CD14-positive monocyte (primary cell): ENCODE data around the gene EXD3. TPM values are rescaled to one million over a fixed set of nuclear protein-coding genes. Genes with fewer than 3 reads are reported as not detected.

Experiments used
- DNase-seq, 3 donors: peaks; one replicate each; pipeline ENCODE4 v3.0.0-alpha.2; 2011 to 2022
- H2AFZ ChIP-seq: 2 replicates; pipeline ENCODE4 v1.6.0; 2012; ENCODE audit warnings: mild to moderate bottlenecking, low read depth, low read length, inconsistent platforms; ENCODE audit not compliant: insufficient read depth, poor library complexity, severe bottlenecking
- H3K27ac ChIP-seq, 2 donors: 1 replicate in 1 of 2; 2 replicates in 1 of 2; pipeline ENCODE4 v1.5.1; 2012 to 2013; ENCODE audit warnings: low read length in 2 of 2, control low read depth in 1 of 2, inconsistent platforms in 1 of 2, low read depth in 1 of 2, mild to moderate bottlenecking in 1 of 2
- H3K27me3 ChIP-seq, 2 donors: one replicate each; pipeline versions ENCODE4 v1.6.0 to v1.6.1; 2011 to 2013; ENCODE audit warnings: low read length in 2 of 2; ENCODE audit not compliant: control insufficient read depth in 2 of 2, insufficient read depth in 2 of 2
- H3K36me3 ChIP-seq, 2 donors: replicated peaks in 1 of 2; 1 replicate in 1 of 2; 2 replicates in 1 of 2; pipeline versions ENCODE4 v1.5.1 to v1.6.1; 2012 to 2013; ENCODE audit warnings: low read length in 2 of 2, control low read depth in 1 of 2, inconsistent platforms in 1 of 2, mild to moderate bottlenecking in 1 of 2; ENCODE audit not compliant: insufficient read depth in 2 of 2, control insufficient read depth in 1 of 2
- H3K4me1 ChIP-seq, 2 donors: 1 replicate in 1 of 2; 2 replicates in 1 of 2; pipeline versions ENCODE4 v1.5.1 to v1.6.1; 2012 to 2013; ENCODE audit warnings: low read length in 2 of 2, control low read depth in 1 of 2, inconsistent platforms in 1 of 2, mild to moderate bottlenecking in 1 of 2, moderate library complexity in 1 of 2; ENCODE audit not compliant: insufficient read depth in 2 of 2, control insufficient read depth in 1 of 2
- H3K4me2 ChIP-seq: replicated peaks from 2 replicates; pipeline ENCODE3; 2012; ENCODE audit warnings: low read length, moderate library complexity, mild to moderate bottlenecking; ENCODE audit not compliant: poor library complexity, severe bottlenecking; ENCODE audit errors: extremely low read depth
- H3K4me3 ChIP-seq, 3 experiments: fragments of 200-600 bp in 1 of 3; sonication (generic) in 1 of 3; replicated peaks in 1 of 3; 1 replicate in 2 of 3; 2 replicates in 1 of 3; pipeline ENCODE4 v1.5.1; 2011 to 2013; ENCODE audit warnings: low read length in 3 of 3, mild to moderate bottlenecking in 3 of 3, control low read depth in 2 of 3, low read depth in 2 of 3, inconsistent platforms in 1 of 3, moderate library complexity in 1 of 3
- H3K79me2 ChIP-seq: 2 replicates; pipeline ENCODE4 v1.6.0; 2012; ENCODE audit warnings: mild to moderate bottlenecking, control low read depth, inconsistent platforms, low read length, moderate library complexity; ENCODE audit not compliant: insufficient read depth
- H3K9ac ChIP-seq: 2 replicates; pipeline ENCODE4 v1.6.0; 2017; ENCODE audit warnings: low read length, mild to moderate bottlenecking; ENCODE audit not compliant: insufficient read depth, poor library complexity, severe bottlenecking
- H3K9me3 ChIP-seq, 2 donors: replicated peaks in 1 of 2; 1 replicate in 1 of 2; 2 replicates in 1 of 2; pipeline versions ENCODE4 v1.5.1 to v1.6.1; 2012 to 2013; ENCODE audit warnings: low read length in 2 of 2, control low read depth in 1 of 2; ENCODE audit not compliant: control insufficient read depth in 1 of 2, insufficient read depth in 1 of 2
- H4K20me1 ChIP-seq: 2 replicates; pipeline ENCODE4 v1.6.0; 2012; ENCODE audit warnings: mild to moderate bottlenecking, low read length, control low read depth, moderate library complexity; ENCODE audit not compliant: insufficient read depth
- H3K27ac Mint-ChIP-seq, 7 donors: one replicate each; pipeline ENCODE4 v1.8.0; 2020; ENCODE audit warnings: mild to moderate bottlenecking in 7 of 7, mixed read lengths in 7 of 7, moderate library complexity in 6 of 7, inconsistent platforms in 2 of 7
- H3K27me3 Mint-ChIP-seq, 3 donors: one replicate each; pipeline ENCODE4 v1.8.0; 2021 to 2022; ENCODE audit warnings: low read depth in 3 of 3, mild to moderate bottlenecking in 3 of 3, mixed read lengths in 3 of 3, moderate library complexity in 3 of 3, inconsistent platforms in 1 of 3
- H3K36me3 Mint-ChIP-seq, 2 donors: one replicate each; pipeline ENCODE4 v1.8.0; 2020; ENCODE audit warnings: mixed read lengths in 2 of 2, inconsistent platforms in 1 of 2, mild to moderate bottlenecking in 1 of 2
- H3K4me1 Mint-ChIP-seq: one replicate; pipeline ENCODE4 v1.8.0; 2020; ENCODE audit warnings: mild to moderate bottlenecking, mixed read lengths
- H3K4me3 Mint-ChIP-seq, 2 donors: one replicate each; pipeline ENCODE4 v1.8.0; 2020; ENCODE audit warnings: mild to moderate bottlenecking in 2 of 2, mixed read lengths in 2 of 2, moderate library complexity in 1 of 2
- H3K9me3 Mint-ChIP-seq, 7 donors: one replicate each; pipeline ENCODE4 v1.8.0; 2020 to 2022; ENCODE audit warnings: mixed read lengths in 7 of 7, mild to moderate bottlenecking in 6 of 7, moderate library complexity in 6 of 7, inconsistent platforms in 2 of 7
- CTCF ChIP-seq: fragments of 200-600 bp; IDR thresholded peaks from one replicate; pipeline ENCODE4 v1.8.0; 2022; ENCODE audit warnings: antibody characterized with exemption, mild to moderate bottlenecking
- WGBS: methylation state at CpG from one replicate; pipeline ENCODE4 v1.1.5; 2013; ENCODE audit warnings: missing lambda C conversion rate; ENCODE audit not compliant: insufficient coverage; 5-methylcytosine and 5-hydroxymethylcytosine counted together
- intact Hi-C, 2 donors: fragments of 100-400 bp; cut with micrococcal nuclease; formaldehyde crosslinking; loops; one replicate each; pipeline versions ENCODE4 v1.15.0 to v1.15.1; 2023
- polyA plus RNA-seq, 3 donors: library from polyadenylated mRNA; depleted of rRNA in 1 of 3; unstranded in 2 of 3; stranded (reverse) in 1 of 3; fragments of 300-500 nt in 2 of 3; fragments of >200 nt in 1 of 3; fragmentation: Illumina TruSeq in 2 of 3; gene quantifications; 1 replicate in 2 of 3; 2 replicates in 1 of 3; pipeline ENCODE4 v1.2.3, GENCODE V29; 2012 to 2021

EXD3 gene
- polyA plus RNA-seq, 3 donors, result 2.0 to 10.8 (median 3.0) TPM

GRCh38 chr9:137404961-137405567, 17.9 kb downstream of the EXD3 start:
- H3K27ac Mint-ChIP-seq, result peak overlapping the region in 2 of 7 donors; percentile 23 to 63
- no peak for TF ChIP-seq CTCF
- H3K9me3 ChIP-seq, result peaks cover 9 to 21% of the 10 kb centered on the region in 2 donors
- H3K27ac ChIP-seq, result no peak overlapping the region
- peaks cover 11% of the 10 kb centered on the region for H3K4me1 Mint-ChIP-seq
- no peak overlapping the region for H3K4me3 ChIP-seq
- no peaks in the 10 kb centered on the region for H3K79me2 ChIP-seq
- WGBS, result 90% methylated on average over 22 of the region's 24 CpGs
- no peaks in the 10 kb centered on the region for H3K36me3 ChIP-seq
- peaks cover 22 to 37% (median 23%) of the 10 kb centered on the region in 3 donors for H3K27me3 Mint-ChIP-seq
- no peak overlapping the region for H3K4me2 ChIP-seq
- peaks cover 7 to 18% of the 10 kb centered on the region in 2 donors for H3K27me3 ChIP-seq
- H2AFZ ChIP-seq, result no peak overlapping the region
- peaks cover 25% of the 10 kb centered on the region for H4K20me1 ChIP-seq
- peaks cover 15 to 32% (median 24%) of the 10 kb centered on the region in 7 donors for H3K9me3 Mint-ChIP-seq
- intact Hi-C loops, result loop anchor here (5.0 kb wide), 2 partner anchors 78 to 98 kb away; no protein-coding TSS in a partner anchor
- DNase-seq, result no peak
- no peak overlapping the region for H3K4me3 Mint-ChIP-seq
- peaks cover 4 to 6% of the 10 kb centered on the region in 2 donors for H3K4me1 ChIP-seq
- peaks cover 15 to 21% of the 10 kb centered on the region in 2 donors for H3K36me3 Mint-ChIP-seq
- no peak overlapping the region for H3K9ac ChIP-seq

GRCh38 chr9:137403269-137403668, 19.7 kb downstream of the EXD3 start:
- Histone ChIP-seq H3K4me1 (peaks cover 15% of the 10 kb centered on the region in 2 donors), H3K9ac (no peak overlapping the region), H3K79me2 (no peaks in the 10 kb centered on the region), H3K4me2 (no peak overlapping the region), H3K4me3 (no peak overlapping the region), H3K27me3 (peaks cover 7 to 18% of the 10 kb centered on the region in 2 donors), H3K27ac (no peak overlapping the region), H3K36me3 (no peaks in the 10 kb centered on the region), H2AFZ (no peak overlapping the region), H3K9me3 (peaks cover 9 to 30% of the 10 kb centered on the region in 2 donors), H4K20me1 (peaks cover 22% of the 10 kb centered on the region)
- no peak for DNase-seq
- Mint-ChIP-seq H3K4me3 (no peak overlapping the region), H3K4me1 (peaks cover 20% of the 10 kb centered on the region), H3K27me3 (peaks cover 22 to 29% (median 22%) of the 10 kb centered on the region in 3 donors), H3K27ac (peak overlapping the region in 3 of 7 donors; percentile 14 to 72 (median 57)), H3K9me3 (peaks cover 19 to 38% (median 25%) of the 10 kb centered on the region in 7 donors), H3K36me3 (peaks cover 17 to 18% of the 10 kb centered on the region in 2 donors)
- TF ChIP-seq CTCF, result no peak
- intact Hi-C loops, result no loop called here
- 98% methylated on average over 11 of the region's 15 CpGs for WGBS
